Measurements from ENCODE around the gene BARHL2.

DNA sequence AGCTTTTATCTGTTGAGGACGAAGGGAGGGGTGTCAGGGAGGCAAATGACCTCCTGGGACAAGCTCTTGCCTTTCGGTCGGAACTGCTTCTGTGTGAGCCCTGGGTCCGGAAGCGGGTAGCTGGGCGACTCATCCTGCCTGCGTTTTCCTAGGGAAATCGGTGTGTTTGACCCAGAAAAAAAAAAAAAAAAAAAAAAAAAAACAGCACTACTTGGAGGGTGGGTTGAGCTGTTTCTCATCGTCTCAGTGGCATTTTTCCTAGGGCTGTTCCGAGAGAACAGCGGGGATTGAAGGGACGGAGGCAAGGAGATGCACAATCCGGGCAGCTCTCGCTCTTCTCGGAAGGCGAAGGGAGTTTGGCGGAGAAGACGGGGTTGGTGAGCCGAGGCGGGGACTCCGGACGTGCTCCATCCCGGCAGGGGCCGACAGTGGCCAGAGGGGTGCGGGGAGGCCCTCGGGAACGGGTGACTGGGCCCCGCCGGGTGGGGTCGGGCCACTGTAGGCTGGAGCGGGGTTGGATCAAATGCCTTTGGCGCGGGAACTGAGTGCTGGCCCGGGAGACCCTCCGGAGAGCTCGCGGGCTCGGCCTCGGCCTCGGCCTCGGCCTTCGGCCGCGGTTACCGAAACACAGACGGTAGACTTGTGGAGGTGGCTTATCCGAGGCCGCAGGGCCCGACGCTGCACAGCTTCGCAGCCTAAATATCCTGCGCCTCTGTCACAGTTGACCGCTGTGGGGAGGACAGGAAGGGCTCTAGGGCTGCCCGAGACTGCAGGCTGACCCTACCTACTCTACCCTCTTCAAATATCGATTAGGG lies 2.4 kb upstream of the BARHL2 start:
- no peak for TF ChIP-seq POLR2A (IDR thresholded peaks at IDR 0.05)
- TF ChIP-seq, protein P1, sequence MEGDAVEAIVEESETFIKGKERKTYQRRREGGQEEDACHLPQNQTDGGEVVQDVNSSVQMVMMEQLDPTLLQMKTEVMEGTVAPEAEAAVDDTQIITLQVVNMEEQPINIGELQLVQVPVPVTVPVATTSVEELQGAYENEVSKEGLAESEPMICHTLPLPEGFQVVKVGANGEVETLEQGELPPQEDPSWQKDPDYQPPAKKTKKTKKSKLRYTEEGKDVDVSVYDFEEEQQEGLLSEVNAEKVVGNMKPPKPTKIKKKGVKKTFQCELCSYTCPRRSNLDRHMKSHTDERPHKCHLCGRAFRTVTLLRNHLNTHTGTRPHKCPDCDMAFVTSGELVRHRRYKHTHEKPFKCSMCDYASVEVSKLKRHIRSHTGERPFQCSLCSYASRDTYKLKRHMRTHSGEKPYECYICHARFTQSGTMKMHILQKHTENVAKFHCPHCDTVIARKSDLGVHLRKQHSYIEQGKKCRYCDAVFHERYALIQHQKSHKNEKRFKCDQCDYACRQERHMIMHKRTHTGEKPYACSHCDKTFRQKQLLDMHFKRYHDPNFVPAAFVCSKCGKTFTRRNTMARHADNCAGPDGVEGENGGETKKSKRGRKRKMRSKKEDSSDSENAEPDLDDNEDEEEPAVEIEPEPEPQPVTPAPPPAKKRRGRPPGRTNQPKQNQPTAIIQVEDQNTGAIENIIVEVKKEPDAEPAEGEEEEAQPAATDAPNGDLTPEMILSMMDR (IDR thresholded peaks at IDR 0.05): no peak
